GM10847 (cell line): ENCODE measurements around the gene UFD1.

Experiments used
- POLR2A ChIP-seq: IDR thresholded peaks from 2 replicates; pipeline ENCODE4 v1.6.1; 2011; ENCODE audit not compliant: insufficient read length; ENCODE audit errors: extremely low read depth

UFD1 gene

GRCh38 chr22:19504900-19505734, 26.1 kb upstream of the UFD1 start:
- no peak for TF ChIP-seq POLR2A

GRCh38 chr22:19503869-19504268, 24.9 kb upstream of the UFD1 start:
- TF ChIP-seq POLR2A = no peak

DNA sequence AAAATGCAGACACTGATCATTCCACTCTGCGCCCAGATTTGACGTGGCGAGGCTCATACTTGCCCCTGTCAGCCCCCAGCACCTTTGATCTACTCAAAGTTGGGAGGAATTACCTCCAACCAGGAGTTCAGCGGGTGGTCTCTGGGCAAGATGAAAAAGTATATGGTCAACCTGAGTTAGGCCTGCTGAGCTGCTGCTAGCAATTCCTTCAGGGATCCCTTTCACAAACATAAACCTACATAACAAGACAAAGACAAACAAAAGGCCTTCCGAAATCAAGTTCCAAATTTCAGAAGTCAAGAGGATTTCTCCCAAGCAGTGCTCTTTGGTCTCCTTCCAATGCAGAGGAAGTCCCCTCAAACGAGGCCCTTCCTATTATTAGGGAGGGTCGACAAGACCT, 24.4 kb upstream of the UFD1 start:
- no peak for TF ChIP-seq POLR2A

DNA sequence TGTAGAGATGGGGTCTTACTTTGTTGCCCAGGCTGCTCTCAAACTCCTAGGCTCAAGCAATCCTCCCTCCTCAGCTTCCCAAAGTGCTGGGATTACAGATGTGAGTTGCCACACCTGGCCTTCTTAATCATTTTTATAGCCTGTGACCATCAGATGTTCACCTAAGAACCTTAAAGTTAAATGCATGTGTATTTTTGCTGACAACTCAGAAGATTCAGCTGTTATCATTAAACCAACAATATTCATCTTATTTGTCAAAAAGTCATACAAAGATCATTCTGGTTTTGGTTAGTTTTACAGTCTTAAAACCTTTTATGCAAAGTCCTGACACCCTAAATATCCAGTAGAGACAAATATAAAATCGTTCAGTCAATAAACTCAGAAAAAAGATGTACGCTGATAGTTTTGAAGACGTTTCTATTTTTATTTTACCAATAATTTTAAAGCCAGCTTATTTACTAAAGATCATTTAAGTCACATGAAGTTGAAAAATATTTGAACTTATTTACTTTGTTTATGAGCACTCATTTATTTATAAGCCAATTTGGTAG, 23.0 kb upstream of the UFD1 start:
- no peak for TF ChIP-seq POLR2A

DNA sequence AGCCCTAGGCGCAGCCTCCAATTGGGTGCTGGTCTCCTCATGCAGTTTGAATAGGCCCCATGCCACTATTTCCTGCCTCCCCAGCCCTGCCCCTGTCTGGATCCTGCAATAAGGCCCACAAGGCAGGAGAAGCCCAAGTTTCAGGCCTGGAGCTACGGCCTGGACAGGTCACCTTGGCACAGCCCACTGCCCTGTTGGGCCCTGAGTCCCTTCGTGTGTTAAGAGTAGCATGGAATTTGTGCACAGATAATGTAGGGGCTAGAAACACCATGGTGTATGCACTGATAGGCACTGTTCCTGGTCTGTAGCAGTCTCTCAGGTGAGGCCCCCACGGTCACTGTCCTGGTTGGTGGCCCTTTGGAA, 20.9 kb upstream of the UFD1 start:
- TF ChIP-seq POLR2A = no peak

DNA sequence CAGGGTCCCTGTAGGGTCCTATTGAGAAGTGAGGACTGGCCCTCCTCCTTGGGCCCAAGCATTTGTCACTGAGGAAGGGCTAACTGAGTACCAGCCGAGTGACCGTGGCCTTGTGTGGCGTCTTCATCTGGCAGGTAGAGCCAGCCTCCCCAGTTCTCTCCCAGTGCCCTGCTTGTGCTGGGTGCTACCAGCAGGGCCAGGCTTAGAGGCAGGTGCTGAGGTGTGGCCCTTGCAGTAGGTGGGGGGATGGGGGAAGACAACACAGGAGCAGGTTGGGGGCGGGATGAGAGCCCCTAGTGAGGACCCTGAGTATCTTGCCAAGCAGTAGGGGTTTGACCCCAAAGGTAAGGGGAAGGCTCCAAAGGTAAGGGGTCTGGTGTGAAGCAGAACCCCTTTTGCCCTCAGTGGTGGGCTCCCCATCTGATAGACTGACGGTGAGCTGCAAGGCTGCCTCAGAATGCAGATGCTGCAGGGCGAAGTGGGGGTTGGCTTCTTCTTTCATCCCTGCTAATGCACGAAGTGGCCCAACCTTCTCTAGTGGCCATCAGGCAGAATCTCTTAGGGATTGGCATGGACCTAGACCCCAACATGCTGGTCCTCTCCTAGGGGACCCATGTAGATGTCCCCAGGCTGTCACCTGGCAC, 20.4 kb upstream of the UFD1 start:
- no peak for TF ChIP-seq POLR2A

DNA sequence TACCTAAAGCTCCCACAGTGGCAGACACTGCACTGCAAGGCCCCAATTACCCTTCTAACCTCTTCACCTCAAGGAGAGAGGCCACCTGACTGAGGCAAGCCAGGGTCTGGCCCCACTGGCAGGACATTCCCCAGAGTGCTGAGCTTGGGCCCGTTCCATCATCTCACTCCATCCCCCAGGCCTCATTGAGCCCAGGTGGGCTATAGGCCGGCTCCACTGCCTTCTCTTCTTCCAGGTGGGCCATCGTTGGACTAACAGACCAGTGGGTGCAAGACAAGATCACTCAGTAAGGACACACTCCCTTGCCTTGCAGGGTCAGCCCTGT, 19.8 kb upstream of the UFD1 start:
- no peak for TF ChIP-seq POLR2A

- no peak for TF ChIP-seq POLR2A
Measured at GRCh38 chr22:19498154-19498865, 19.3 kb upstream of the UFD1 start.

- TF ChIP-seq POLR2A = no peak
Measured at GRCh38 chr22:19497245-19497644, 18.3 kb upstream of the UFD1 start.

DNA sequence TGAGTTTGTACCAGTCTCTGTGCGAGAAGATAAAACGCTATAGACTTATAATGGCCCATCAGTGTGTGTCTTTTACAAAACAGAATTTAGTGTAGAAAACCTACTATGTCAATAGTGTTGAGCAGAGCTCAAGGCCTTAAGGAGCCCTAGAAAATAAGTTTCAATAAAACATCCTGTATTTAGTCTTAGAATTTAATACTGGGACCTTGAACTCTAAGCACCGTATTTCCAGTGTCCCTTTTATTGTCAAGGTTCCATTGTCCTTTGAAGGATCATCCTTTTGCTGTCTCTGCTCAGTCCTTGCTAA, 17.3 kb upstream of the UFD1 start:
- TF ChIP-seq POLR2A = no peak

GRCh38 chr22:19495562-19496323, 16.8 kb upstream of the UFD1 start:
- no peak for TF ChIP-seq POLR2A

- TF ChIP-seq POLR2A = no peak
Measured at GRCh38 chr22:19494676-19495173, 15.7 kb upstream of the UFD1 start.

DNA sequence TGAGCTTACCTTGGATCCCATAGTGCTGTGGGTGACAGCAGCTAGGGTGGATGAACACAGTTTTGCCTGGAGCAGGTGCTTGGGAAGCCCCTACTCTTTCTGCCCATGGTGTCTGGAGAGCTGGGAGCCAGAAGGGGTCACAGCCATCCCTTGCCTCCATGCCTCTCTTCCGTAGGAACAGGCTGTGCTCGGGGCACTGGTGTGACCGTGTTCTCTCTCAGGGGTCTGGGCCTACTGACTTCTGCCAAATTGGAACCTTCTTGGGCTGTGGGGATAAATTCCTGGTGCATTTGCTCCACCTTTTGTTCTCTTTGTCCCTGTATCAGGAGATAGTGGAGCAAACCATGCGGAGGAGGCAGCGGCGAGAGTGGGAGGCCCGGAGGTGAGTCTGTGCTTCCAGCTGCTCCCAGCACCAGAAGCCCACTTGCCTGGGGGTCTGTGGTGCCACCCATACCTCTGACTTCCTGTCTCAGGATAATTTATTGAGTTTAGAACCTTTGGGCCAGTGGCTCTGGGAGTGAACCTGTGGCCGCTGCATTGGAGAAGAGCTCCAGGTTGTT, 15.1 kb upstream of the UFD1 start:
- no peak for TF ChIP-seq POLR2A

DNA sequence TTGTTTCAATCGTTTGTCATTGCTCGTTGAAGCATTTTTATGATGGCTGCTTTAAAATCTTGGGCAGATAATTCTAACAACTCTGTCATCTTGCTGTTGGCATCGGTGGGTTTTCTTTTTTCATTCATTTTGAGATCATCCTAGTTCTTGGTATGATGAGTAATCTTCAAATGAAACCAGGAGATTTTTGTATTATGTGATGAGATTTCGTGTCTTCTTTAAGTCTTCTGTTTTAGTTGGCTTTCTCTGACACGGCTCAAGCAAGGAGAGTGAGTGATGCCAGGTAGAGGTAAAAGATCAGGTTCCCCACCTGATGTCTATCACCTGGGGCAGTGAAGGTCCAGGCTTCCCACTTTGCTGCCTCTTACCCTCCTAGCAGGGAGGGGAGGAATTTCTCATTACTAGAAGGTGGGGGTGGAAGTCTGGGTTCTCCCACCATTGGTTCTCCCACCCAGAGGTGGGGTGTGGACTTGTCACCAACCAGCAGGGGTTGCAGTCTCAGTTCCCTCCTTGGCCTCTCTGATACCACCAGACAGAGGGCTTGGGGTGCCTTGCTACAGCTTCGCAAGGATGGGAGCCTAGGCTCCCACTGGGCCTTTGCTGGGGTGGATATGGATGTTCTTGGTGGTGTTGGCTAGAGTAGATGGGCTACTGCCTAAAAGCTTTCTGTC, 13.6 kb upstream of the UFD1 start:
- TF ChIP-seq POLR2A = no peak
